Esophagus squamous epithelium (tissue), 5 donors: Measurements from ENCODE around the gene ANTXR1. TPM values are rescaled to one million over a fixed set of nuclear protein-coding genes. Genes with fewer than 3 reads are reported as not detected.
A peak's percentile ranks its signal among the peaks of the same experiment; 100 is the strongest.

ENCODE experiments used
- DNase-seq: peaks from one replicate; lab custom pipeline; 2025; lab: John Stamatoyannopoulos, UW
- H3K27ac ChIP-seq, 4 donors: fragments of 200-600 bp; sonication (generic); one replicate each; pipeline ENCODE4 v1.5.1; 2016 to 2019; ENCODE audit warnings: mild to moderate bottlenecking in 1 of 4
- H3K27me3 ChIP-seq, 4 donors: fragments of 200-600 bp; sonication (generic); 1 replicate in 3 of 4; 2 replicates in 1 of 4; pipeline versions ENCODE4 v1.5.1 to v1.6.0; 2017 to 2021; ENCODE audit warnings: antibody characterized with exemption in 1 of 4
- H3K36me3 ChIP-seq, 3 donors: fragments of 200-600 bp; sonication (generic); one replicate each; pipeline ENCODE4 v1.5.1; 2016 to 2019
- H3K4me1 ChIP-seq, 3 donors: fragments of 200-600 bp; sonication (generic); one replicate each; pipeline ENCODE4 v1.5.1; 2017 to 2019
- H3K4me3 ChIP-seq, 4 donors: fragments of 200-600 bp; sonication (generic); 1 replicate in 3 of 4; 2 replicates in 1 of 4; pipeline ENCODE4 v1.5.1; 2016 to 2019; ENCODE audit warnings: mild to moderate bottlenecking in 2 of 4, moderate library complexity in 1 of 4
- H3K9me3 ChIP-seq, 3 donors: fragments of 200-600 bp; sonication (generic); one replicate each; pipeline ENCODE4 v1.5.1; 2016 to 2019
- POLR2A ChIP-seq, 4 donors: fragments of 450-650 bp; IDR thresholded peaks; one replicate each; pipeline ENCODE4 v1.6.1; 2017; ENCODE audit warnings: antibody characterized with exemption in 4 of 4, mild to moderate bottlenecking in 4 of 4, moderate library complexity in 3 of 4
- WGBS, 2 donors: methylation state at CpG; one replicate each; pipeline ENCODE4 v1.1.5; 2018; 5-methylcytosine and 5-hydroxymethylcytosine counted together
- intact Hi-C: fragments of 100-400 bp; cut with DNase I; formaldehyde crosslinking; loops from one replicate; pipeline ENCODE4 v1.15.0; 2022
- total RNA-seq, 4 donors: library from RNA; depleted of rRNA; stranded (reverse); fragments of >200 nt; gene quantifications; one replicate each; pipeline ENCODE4 v1.1.0, GENCODE V29; 2016
- TF ChIP-seq, protein P1 (sequence below), 6 experiments: fragments of 450-650 bp in 4 of 6; fragments of 200-600 bp in 2 of 6; sonication (generic) in 2 of 6; IDR thresholded peaks; one replicate each; pipeline ENCODE4 v1.5.1; 2016 to 2019; ENCODE audit warnings: antibody characterized with exemption in 6 of 6, mild to moderate bottlenecking in 4 of 6, moderate library complexity in 4 of 6
- donor health status: DM: yes; HTN: yes; CAD: no.

The ANTXR1 gene
- total RNA-seq, 4 donors from 2014 or later: 7.8 to 50.9 (median 17.3) TPM

DNA sequence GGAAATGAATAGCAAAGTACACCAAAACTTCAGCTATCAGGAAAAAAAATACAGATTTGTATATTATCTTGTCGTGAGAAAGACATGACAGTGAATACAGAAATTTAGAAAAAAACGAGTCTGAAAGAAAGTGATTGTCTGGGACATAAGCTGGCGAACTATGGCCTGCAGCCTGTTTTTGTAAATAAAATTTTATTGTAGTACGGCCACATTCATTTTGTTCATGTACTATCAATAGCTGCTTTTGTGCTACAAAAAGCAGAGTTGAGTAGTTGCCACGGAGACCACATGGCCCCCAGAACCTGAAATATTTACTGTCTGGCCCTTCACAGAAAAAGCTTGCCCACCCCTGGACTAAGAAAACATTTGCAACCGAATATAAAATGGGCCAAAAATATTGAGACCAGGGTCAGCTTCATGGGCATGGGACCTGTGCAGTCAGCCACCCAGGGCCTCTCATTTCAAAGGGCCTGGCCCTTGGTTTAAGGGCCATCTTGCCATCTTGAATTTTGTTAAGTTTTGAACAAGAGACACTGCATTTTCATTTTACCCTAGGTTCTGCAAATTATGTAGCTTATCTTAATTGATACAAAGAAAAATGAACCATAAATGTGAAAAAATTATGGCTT lies 17.9 kb downstream of the ANTXR1 start:
- H3K27ac ChIP-seq: no peak overlapping the region
- intact Hi-C loops: no loop called here
- TF ChIP-seq, protein P1, sequence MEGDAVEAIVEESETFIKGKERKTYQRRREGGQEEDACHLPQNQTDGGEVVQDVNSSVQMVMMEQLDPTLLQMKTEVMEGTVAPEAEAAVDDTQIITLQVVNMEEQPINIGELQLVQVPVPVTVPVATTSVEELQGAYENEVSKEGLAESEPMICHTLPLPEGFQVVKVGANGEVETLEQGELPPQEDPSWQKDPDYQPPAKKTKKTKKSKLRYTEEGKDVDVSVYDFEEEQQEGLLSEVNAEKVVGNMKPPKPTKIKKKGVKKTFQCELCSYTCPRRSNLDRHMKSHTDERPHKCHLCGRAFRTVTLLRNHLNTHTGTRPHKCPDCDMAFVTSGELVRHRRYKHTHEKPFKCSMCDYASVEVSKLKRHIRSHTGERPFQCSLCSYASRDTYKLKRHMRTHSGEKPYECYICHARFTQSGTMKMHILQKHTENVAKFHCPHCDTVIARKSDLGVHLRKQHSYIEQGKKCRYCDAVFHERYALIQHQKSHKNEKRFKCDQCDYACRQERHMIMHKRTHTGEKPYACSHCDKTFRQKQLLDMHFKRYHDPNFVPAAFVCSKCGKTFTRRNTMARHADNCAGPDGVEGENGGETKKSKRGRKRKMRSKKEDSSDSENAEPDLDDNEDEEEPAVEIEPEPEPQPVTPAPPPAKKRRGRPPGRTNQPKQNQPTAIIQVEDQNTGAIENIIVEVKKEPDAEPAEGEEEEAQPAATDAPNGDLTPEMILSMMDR (IDR thresholded peaks at IDR 0.05): no peak
- no peak for TF ChIP-seq POLR2A (IDR thresholded peaks at IDR 0.05)
- H3K9me3 ChIP-seq: no peaks in the 10 kb centered on the region
- H3K4me3 ChIP-seq: no peak overlapping the region
- no peaks in the 10 kb centered on the region for H3K36me3 ChIP-seq
- no peaks in the 10 kb centered on the region for H3K27me3 ChIP-seq
- DNase-seq: no peak
- H3K4me1 ChIP-seq: peaks cover 0 to 40% (median 0%) of the 10 kb centered on the region in 3 donors
- 83 to 86% methylated on average over 6 of the region's 6 CpGs for WGBS, 2 donors

DNA sequence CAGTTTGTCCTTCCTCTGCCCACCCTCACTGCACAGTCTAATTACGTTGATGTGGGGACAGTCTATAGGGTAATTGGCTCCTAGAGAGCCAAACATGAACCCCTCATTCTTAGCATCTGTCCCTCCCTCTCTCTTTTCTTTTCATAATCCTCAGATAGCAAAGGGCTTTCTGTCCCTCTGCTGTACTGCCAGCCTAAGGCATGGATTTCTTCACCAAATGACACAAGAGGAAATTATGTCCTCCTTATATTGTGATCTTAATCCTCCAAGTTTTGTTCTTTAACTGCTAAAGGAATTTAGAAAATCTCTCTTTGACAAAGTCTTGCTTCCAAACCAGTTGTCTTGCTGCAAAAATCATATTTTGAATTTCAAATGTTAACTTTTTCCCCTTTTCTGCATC lies 18.5 kb downstream of the ANTXR1 start:
- Histone ChIP-seq H3K36me3 (no peaks in the 10 kb centered on the region), H3K9me3 (no peaks in the 10 kb centered on the region), H3K27ac (no peak overlapping the region), H3K27me3 (no peaks in the 10 kb centered on the region), H3K4me3 (no peak overlapping the region), H3K4me1 (peaks cover 0 to 34% (median 0%) of the 10 kb centered on the region in 3 donors)
- TF ChIP-seq, protein P1 (IDR thresholded peaks at IDR 0.05): no peak
- TF ChIP-seq POLR2A (IDR thresholded peaks at IDR 0.05): no peak
- WGBS, 2 donors: 50 to 71% methylated on average over 1 of the region's 1 CpG
- no peak for DNase-seq
- intact Hi-C loops: no loop called here

DNA sequence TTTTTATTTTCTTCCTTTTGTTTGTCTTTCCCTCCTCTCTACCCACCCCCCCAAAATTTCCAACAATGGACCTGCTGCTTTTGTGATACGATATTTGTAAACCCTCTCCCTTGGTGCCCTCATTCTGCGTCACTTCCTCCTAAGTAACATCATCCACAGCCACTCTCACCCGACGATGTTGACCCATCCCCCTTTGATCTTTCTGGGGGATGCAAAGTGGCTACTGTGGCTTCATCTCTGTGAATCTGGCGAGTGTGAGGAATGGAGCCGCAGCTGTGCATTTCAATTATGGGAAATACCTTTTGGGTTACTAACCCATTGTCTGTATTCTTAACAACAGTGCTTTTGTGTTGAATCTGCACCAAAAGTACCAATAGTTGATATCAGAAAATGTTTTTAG lies 19.4 kb downstream of the ANTXR1 start:
- no peak overlapping the region for H3K4me3 ChIP-seq
- no peak overlapping the region for H3K27ac ChIP-seq
- peaks cover 0 to 36% (median 0%) of the 10 kb centered on the region in 3 donors for H3K4me1 ChIP-seq
- H3K36me3 ChIP-seq: no peaks in the 10 kb centered on the region
- intact Hi-C loops: no loop called here
- H3K27me3 ChIP-seq: no peaks in the 10 kb centered on the region
- H3K9me3 ChIP-seq: no peaks in the 10 kb centered on the region
- WGBS, 2 donors: 70 to 71% methylated on average over 6 of the region's 6 CpGs
- no peak for TF ChIP-seq POLR2A (IDR thresholded peaks at IDR 0.05)
- TF ChIP-seq, protein P1 (IDR thresholded peaks at IDR 0.05): no peak
- DNase-seq: no peak

DNA sequence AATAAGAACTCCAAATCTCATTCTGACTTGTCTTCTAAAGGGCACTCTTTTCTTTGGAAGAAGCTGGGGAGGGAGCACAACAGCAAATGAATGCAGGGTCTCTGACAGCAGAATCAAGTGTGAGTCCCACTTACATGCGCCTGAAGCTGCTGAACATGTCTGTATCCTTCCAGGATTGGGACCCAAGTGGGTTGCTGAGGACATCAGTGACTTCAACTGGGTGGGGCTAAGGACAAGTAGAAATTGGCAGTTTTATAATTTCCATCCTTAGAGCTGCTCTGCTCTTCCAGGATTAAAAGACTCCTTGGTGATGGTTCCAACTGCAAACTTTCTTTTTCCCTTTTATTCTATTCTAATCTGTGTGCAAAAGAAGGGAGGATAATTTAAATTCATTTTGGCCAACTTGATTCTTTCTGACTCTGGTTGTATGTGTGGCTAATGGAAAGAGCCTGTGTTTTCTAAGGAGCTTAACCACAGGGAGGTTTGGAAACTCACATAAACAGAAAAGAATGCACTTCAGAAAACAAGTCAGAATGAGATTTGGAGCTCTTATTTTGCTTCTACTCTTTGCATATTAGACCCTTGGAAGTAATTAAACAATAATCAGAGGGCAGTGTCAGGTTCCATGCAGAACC lies 20.6 kb downstream of the ANTXR1 start:
- 56 to 90% methylated on average over 1 of the region's 1 CpG for WGBS, 2 donors
- Histone ChIP-seq H3K36me3 (no peaks in the 10 kb centered on the region), H3K4me3 (no peak overlapping the region), H3K27me3 (no peaks in the 10 kb centered on the region), H3K9me3 (no peaks in the 10 kb centered on the region), H3K4me1 (peaks cover 0 to 38% (median 0%) of the 10 kb centered on the region in 3 donors), H3K27ac (peak overlapping the region in 1 of 4 donors; percentile 24)
- intact Hi-C loops: no loop called here
- TF ChIP-seq POLR2A (IDR thresholded peaks at IDR 0.05): no peak
- TF ChIP-seq, protein P1 (IDR thresholded peaks at IDR 0.05): no peak
- no peak for DNase-seq

DNA sequence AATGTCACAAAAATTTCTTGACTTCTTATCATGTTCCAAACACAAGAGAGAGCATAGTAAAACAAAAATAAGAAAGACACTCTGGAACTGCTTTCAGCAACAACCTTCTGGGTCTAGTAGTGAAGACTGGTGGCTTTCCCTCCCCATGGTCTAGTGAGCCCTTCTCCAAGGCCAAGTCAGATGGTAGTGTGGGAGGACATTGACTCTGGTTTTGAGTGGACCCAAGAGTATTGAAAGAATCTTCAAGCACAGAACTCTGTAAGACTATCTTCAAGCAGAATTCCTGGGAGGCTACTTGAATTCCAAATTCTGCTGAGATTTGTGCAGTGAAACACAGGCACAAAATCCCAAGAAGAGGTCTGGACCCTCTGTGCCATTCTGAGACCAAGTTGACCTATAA lies 21.1 kb downstream of the ANTXR1 start:
- H3K4me3 ChIP-seq: no peak overlapping the region
- peak overlapping the region in 1 of 4 donors; percentile 4 for H3K27ac ChIP-seq
- peaks cover 0 to 38% (median 0%) of the 10 kb centered on the region in 3 donors for H3K4me1 ChIP-seq
- H3K36me3 ChIP-seq: no peaks in the 10 kb centered on the region
- no peak for DNase-seq
- intact Hi-C loops: no loop called here
- no peaks in the 10 kb centered on the region for H3K9me3 ChIP-seq
- no peak for TF ChIP-seq POLR2A (IDR thresholded peaks at IDR 0.05)
- TF ChIP-seq, protein P1 (IDR thresholded peaks at IDR 0.05): no peak
- no peaks in the 10 kb centered on the region for H3K27me3 ChIP-seq
